ENCODE measurements around the gene CSTPP1.

CSTPP1 gene

GRCh38 chr11:47143322-47143721 is 206.8 kb downstream of the CSTPP1 start:
- Histone ChIP-seq H3K4me3 (ENCODE audit: control insufficient read depth in 1 of 7, extremely low read depth in 1 of 7, insufficient read depth in 4 of 7, low read depth in 2 of 7, low read length in 6 of 7) (no peak overlapping the region), H3K27ac (ENCODE audit: insufficient read depth in 1 of 2, low read depth in 1 of 2, low read length in 2 of 2, poor library complexity in 1 of 2, severe bottlenecking in 2 of 2) (no peak overlapping the region), H3K4me1 (ENCODE audit: control extremely low read depth in 1 of 4, control insufficient read depth in 4 of 4, insufficient read depth in 4 of 4, low read length in 3 of 4) (peaks cover 0 to 4% (median 1%) of the 10 kb centered on the region in 4 experiments), H3K36me3 (ENCODE audit: control insufficient read depth in 4 of 4, insufficient read depth in 4 of 4, low read length in 3 of 4) (peaks cover 0 to 10% (median 8%) of the 10 kb centered on the region in 4 experiments), H3K9me3 (ENCODE audit: control extremely low read depth in 1 of 5, control insufficient read depth in 4 of 5, insufficient read depth in 2 of 5, low read depth in 1 of 5, low read length in 4 of 5) (no peaks in the 10 kb centered on the region), H3K27me3 (replicated peaks in 2 of 5; ENCODE audit: control insufficient read depth in 4 of 5, insufficient read depth in 5 of 5, low read length in 4 of 5) (no peaks in the 10 kb centered on the region)
- no peak for DNase-seq
- 95% methylated on average over 3 of the region's 3 CpGs for WGBS (ENCODE audit: insufficient coverage)
- CTCF ChIA-PET: interaction anchor here (1.6 to 2.9 kb wide), 2 partner anchors 10 to 162 kb away, joined by 3 to 16 read pairs; no protein-coding TSS in a partner anchor
- POLR2A ChIA-PET: no interaction called here

GRCh38 chr11:47144541-47144940 is 208.0 kb downstream of the CSTPP1 start:
- H3K9me3 ChIP-seq (ENCODE audit: control extremely low read depth in 1 of 5, control insufficient read depth in 4 of 5, insufficient read depth in 2 of 5, low read depth in 1 of 5, low read length in 4 of 5): no peaks in the 10 kb centered on the region
- H3K4me1 ChIP-seq (ENCODE audit: control extremely low read depth in 1 of 4, control insufficient read depth in 4 of 4, insufficient read depth in 4 of 4, low read length in 3 of 4): peaks cover 0 to 2% (median 0%) of the 10 kb centered on the region in 4 experiments
- CTCF ChIA-PET: interaction anchor here (0.6 to 2.9 kb wide), 2 partner anchors 9 to 1210 kb away, joined by 3 to 16 read pairs; no protein-coding TSS in a partner anchor
- DNase-seq: no peak
- H3K27ac ChIP-seq (ENCODE audit: insufficient read depth in 1 of 2, low read depth in 1 of 2, low read length in 2 of 2, poor library complexity in 1 of 2, severe bottlenecking in 2 of 2): no peak overlapping the region
- peaks cover 0 to 10% (median 7%) of the 10 kb centered on the region in 4 experiments for H3K36me3 ChIP-seq (ENCODE audit: control insufficient read depth in 4 of 4, insufficient read depth in 4 of 4, low read length in 3 of 4)
- WGBS (ENCODE audit: insufficient coverage): 100% methylated on average over 1 of the region's 3 CpGs
- no peaks in the 10 kb centered on the region for H3K27me3 ChIP-seq (replicated peaks in 2 of 5; ENCODE audit: control insufficient read depth in 4 of 5, insufficient read depth in 5 of 5, low read length in 4 of 5)
- POLR2A ChIA-PET: no interaction called here
- no peak overlapping the region for H3K4me3 ChIP-seq (ENCODE audit: control insufficient read depth in 1 of 7, extremely low read depth in 1 of 7, insufficient read depth in 4 of 7, low read depth in 2 of 7, low read length in 6 of 7)

GRCh38 chr11:47147250-47147649 is 210.7 kb downstream of the CSTPP1 start:
- no peaks in the 10 kb centered on the region for H3K4me1 ChIP-seq (ENCODE audit: control extremely low read depth in 1 of 4, control insufficient read depth in 4 of 4, insufficient read depth in 4 of 4, low read length in 3 of 4)
- H3K9me3 ChIP-seq (ENCODE audit: control extremely low read depth in 1 of 5, control insufficient read depth in 4 of 5, insufficient read depth in 2 of 5, low read depth in 1 of 5, low read length in 4 of 5): no peaks in the 10 kb centered on the region
- no peak for DNase-seq
- 100% methylated on average over 1 of the region's 2 CpGs for WGBS (ENCODE audit: insufficient coverage)
- H3K27me3 ChIP-seq (replicated peaks in 2 of 5; ENCODE audit: control insufficient read depth in 4 of 5, insufficient read depth in 5 of 5, low read length in 4 of 5): no peaks in the 10 kb centered on the region
- peaks cover 0 to 6% (median 5%) of the 10 kb centered on the region in 4 experiments for H3K36me3 ChIP-seq (ENCODE audit: control insufficient read depth in 4 of 4, insufficient read depth in 4 of 4, low read length in 3 of 4)
- H3K27ac ChIP-seq (ENCODE audit: insufficient read depth in 1 of 2, low read depth in 1 of 2, low read length in 2 of 2, poor library complexity in 1 of 2, severe bottlenecking in 2 of 2): no peak overlapping the region
- POLR2A ChIA-PET: no interaction called here
- no peak overlapping the region for H3K4me3 ChIP-seq (ENCODE audit: control insufficient read depth in 1 of 7, extremely low read depth in 1 of 7, insufficient read depth in 4 of 7, low read depth in 2 of 7, low read length in 6 of 7)
- CTCF ChIA-PET: interaction anchor here (0.7 to 1.2 kb wide), 6 partner anchors 149 to 252 kb away, joined by 3 read pairs; no protein-coding TSS in a partner anchor

- POLR2A ChIA-PET: no interaction called here
- Histone ChIP-seq H3K4me3 (ENCODE audit: control insufficient read depth in 1 of 7, extremely low read depth in 1 of 7, insufficient read depth in 4 of 7, low read depth in 2 of 7, low read length in 6 of 7) (no peak overlapping the region), H3K27ac (ENCODE audit: insufficient read depth in 1 of 2, low read depth in 1 of 2, low read length in 2 of 2, poor library complexity in 1 of 2, severe bottlenecking in 2 of 2) (no peak overlapping the region), H3K4me1 (ENCODE audit: control extremely low read depth in 1 of 4, control insufficient read depth in 4 of 4, insufficient read depth in 4 of 4, low read length in 3 of 4) (peaks cover 0 to 4% (median 1%) of the 10 kb centered on the region in 4 experiments), H3K27me3 (replicated peaks in 2 of 5; ENCODE audit: control insufficient read depth in 4 of 5, insufficient read depth in 5 of 5, low read length in 4 of 5) (no peaks in the 10 kb centered on the region), H3K9me3 (ENCODE audit: control extremely low read depth in 1 of 5, control insufficient read depth in 4 of 5, insufficient read depth in 2 of 5, low read depth in 1 of 5, low read length in 4 of 5) (no peaks in the 10 kb centered on the region), H3K36me3 (ENCODE audit: control insufficient read depth in 4 of 4, insufficient read depth in 4 of 4, low read length in 3 of 4) (peaks cover 0 to 6% (median 5%) of the 10 kb centered on the region in 4 experiments)
- 96% methylated on average over 4 of the region's 7 CpGs for WGBS (ENCODE audit: insufficient coverage)
- CTCF ChIA-PET: interaction anchor here (1.0 to 1.1 kb wide), 2 partner anchors 150 to 231 kb away, joined by 3 read pairs; no protein-coding TSS in a partner anchor
- no peak for DNase-seq
Observed at GRCh38 chr11:47147681-47148080, 211.1 kb downstream of the CSTPP1 start.

GRCh38 chr11:47148270-47148669 is 211.7 kb downstream of the CSTPP1 start:
- ChIA-PET POLR2A (no interaction called here), CTCF (interaction anchor here (1.0 to 1.1 kb wide), 2 partner anchors 150 to 232 kb away, joined by 3 read pairs; no protein-coding TSS in a partner anchor)
- Histone ChIP-seq H3K4me3 (ENCODE audit: control insufficient read depth in 1 of 7, extremely low read depth in 1 of 7, insufficient read depth in 4 of 7, low read depth in 2 of 7, low read length in 6 of 7) (no peak overlapping the region), H3K9me3 (ENCODE audit: control extremely low read depth in 1 of 5, control insufficient read depth in 4 of 5, insufficient read depth in 2 of 5, low read depth in 1 of 5, low read length in 4 of 5) (no peaks in the 10 kb centered on the region), H3K4me1 (ENCODE audit: control extremely low read depth in 1 of 4, control insufficient read depth in 4 of 4, insufficient read depth in 4 of 4, low read length in 3 of 4) (peaks cover 0 to 7% (median 5%) of the 10 kb centered on the region in 4 experiments), H3K27ac (ENCODE audit: insufficient read depth in 1 of 2, low read depth in 1 of 2, low read length in 2 of 2, poor library complexity in 1 of 2, severe bottlenecking in 2 of 2) (no peak overlapping the region), H3K36me3 (ENCODE audit: control insufficient read depth in 4 of 4, insufficient read depth in 4 of 4, low read length in 3 of 4) (peaks cover 0 to 6% (median 5%) of the 10 kb centered on the region in 4 experiments), H3K27me3 (replicated peaks in 2 of 5; ENCODE audit: control insufficient read depth in 4 of 5, insufficient read depth in 5 of 5, low read length in 4 of 5) (no peaks in the 10 kb centered on the region)
- no peak for DNase-seq
- 98% methylated on average over 4 of the region's 4 CpGs for WGBS (ENCODE audit: insufficient coverage)

GRCh38 chr11:47148903-47149531 is 212.5 kb downstream of the CSTPP1 start:
- peaks cover 0 to 6% (median 5%) of the 10 kb centered on the region in 4 experiments for H3K36me3 ChIP-seq (ENCODE audit: control insufficient read depth in 4 of 4, insufficient read depth in 4 of 4, low read length in 3 of 4)
- no peaks in the 10 kb centered on the region for H3K27me3 ChIP-seq (replicated peaks in 2 of 5; ENCODE audit: control insufficient read depth in 4 of 5, insufficient read depth in 5 of 5, low read length in 4 of 5)
- 95% methylated on average over 7 of the region's 10 CpGs for WGBS (ENCODE audit: insufficient coverage)
- no peak overlapping the region for H3K27ac ChIP-seq (ENCODE audit: insufficient read depth in 1 of 2, low read depth in 1 of 2, low read length in 2 of 2, poor library complexity in 1 of 2, severe bottlenecking in 2 of 2)
- POLR2A ChIA-PET: interaction anchor here (0.5 kb wide), 1 partner anchor 10 kb away, joined by 3 read pairs; no protein-coding TSS in a partner anchor
- DNase-seq: no peak
- CTCF ChIA-PET: interaction anchor here (0.6 to 1.4 kb wide), 5 partner anchors 9 to 262 kb away, joined by 3 to 4 read pairs (median 3); no protein-coding TSS in a partner anchor
- no peak overlapping the region for H3K4me3 ChIP-seq (ENCODE audit: control insufficient read depth in 1 of 7, extremely low read depth in 1 of 7, insufficient read depth in 4 of 7, low read depth in 2 of 7, low read length in 6 of 7)
- H3K4me1 ChIP-seq (ENCODE audit: control extremely low read depth in 1 of 4, control insufficient read depth in 4 of 4, insufficient read depth in 4 of 4, low read length in 3 of 4): peaks cover 0 to 8% (median 6%) of the 10 kb centered on the region in 4 experiments
- H3K9me3 ChIP-seq (ENCODE audit: control extremely low read depth in 1 of 5, control insufficient read depth in 4 of 5, insufficient read depth in 2 of 5, low read depth in 1 of 5, low read length in 4 of 5): no peaks in the 10 kb centered on the region

GRCh38 chr11:47149782-47150181 is 213.2 kb downstream of the CSTPP1 start:
- no peaks in the 10 kb centered on the region for H3K9me3 ChIP-seq (ENCODE audit: control extremely low read depth in 1 of 5, control insufficient read depth in 4 of 5, insufficient read depth in 2 of 5, low read depth in 1 of 5, low read length in 4 of 5)
- DNase-seq: no peak
- no peaks in the 10 kb centered on the region for H3K27me3 ChIP-seq (replicated peaks in 2 of 5; ENCODE audit: control insufficient read depth in 4 of 5, insufficient read depth in 5 of 5, low read length in 4 of 5)
- CTCF ChIA-PET: interaction anchor here (0.7 to 1.4 kb wide), 5 partner anchors 10 to 263 kb away, joined by 3 to 4 read pairs (median 3); no protein-coding TSS in a partner anchor
- H3K4me3 ChIP-seq (ENCODE audit: control insufficient read depth in 1 of 7, extremely low read depth in 1 of 7, insufficient read depth in 4 of 7, low read depth in 2 of 7, low read length in 6 of 7): no peak overlapping the region
- 100% methylated on average over 1 of the region's 2 CpGs for WGBS (ENCODE audit: insufficient coverage)
- H3K36me3 ChIP-seq (ENCODE audit: control insufficient read depth in 4 of 4, insufficient read depth in 4 of 4, low read length in 3 of 4): peaks cover 0 to 6% (median 5%) of the 10 kb centered on the region in 4 experiments
- H3K27ac ChIP-seq (ENCODE audit: insufficient read depth in 1 of 2, low read depth in 1 of 2, low read length in 2 of 2, poor library complexity in 1 of 2, severe bottlenecking in 2 of 2): no peak overlapping the region
- POLR2A ChIA-PET: interaction anchor here (0.5 kb wide), 1 partner anchor 11 kb away, joined by 3 read pairs; no protein-coding TSS in a partner anchor
- H3K4me1 ChIP-seq (ENCODE audit: control extremely low read depth in 1 of 4, control insufficient read depth in 4 of 4, insufficient read depth in 4 of 4, low read length in 3 of 4): peaks cover 0 to 16% (median 10%) of the 10 kb centered on the region in 4 experiments

Data from common myeloid progenitor, CD34-positive (primary cell).